ENCODE measurements around the gene DDX60. TPM values are rescaled to one million over a fixed set of nuclear protein-coding genes. Genes with fewer than 3 reads are reported as not detected.

The DDX60 gene
- total RNA-seq, 2 donors from 2014 or later, result 22.6 to 67.2 TPM

GRCh38 chr4:168203233-168203911 lies 115.2 kb downstream of the DDX60 start:
- intact Hi-C loops (cut with DNase I), result no loop called here
- no peaks in the 10 kb centered on the region for H3K4me1 ChIP-seq
- no peak for TF ChIP-seq CTCF (IDR thresholded peaks at IDR 0.05)
- H3K27me3 ChIP-seq, result no peaks in the 10 kb centered on the region
- H3K36me3 ChIP-seq, result no peaks in the 10 kb centered on the region
- H3K27ac ChIP-seq, result no peak overlapping the region
- no peak overlapping the region for H3K9ac ChIP-seq (ENCODE audit: low read depth in 2 of 2, low read length in 2 of 2)
- DNase-seq, result no peak
- H3K9me3 ChIP-seq, result no peaks in the 10 kb centered on the region
- H3K4me3 ChIP-seq, result no peak overlapping the region

GRCh38 chr4:168200685-168201084 lies 117.9 kb downstream of the DDX60 start:
- Histone ChIP-seq H3K9me3 (no peaks in the 10 kb centered on the region), H3K27me3 (no peaks in the 10 kb centered on the region), H3K4me1 (no peaks in the 10 kb centered on the region), H3K9ac (ENCODE audit: low read depth in 2 of 2, low read length in 2 of 2) (no peak overlapping the region), H3K36me3 (no peaks in the 10 kb centered on the region), H3K27ac (no peak overlapping the region), H3K4me3 (no peak overlapping the region)
- DNase-seq, result no peak
- intact Hi-C loops (cut with DNase I), result no loop called here
- no peak for TF ChIP-seq CTCF (IDR thresholded peaks at IDR 0.05)

GRCh38 chr4:168199260-168199957 lies 119.1 kb downstream of the DDX60 start:
- no peak for DNase-seq

GRCh38 chr4:168197926-168198325 lies 120.6 kb downstream of the DDX60 start:
- Histone ChIP-seq H3K9ac (ENCODE audit: low read depth in 2 of 2, low read length in 2 of 2) (no peak overlapping the region), H3K4me3 (no peak overlapping the region), H3K36me3 (no peaks in the 10 kb centered on the region), H3K27ac (peak overlapping the region; percentile 45), H3K4me1 (no peaks in the 10 kb centered on the region), H3K27me3 (no peaks in the 10 kb centered on the region), H3K9me3 (no peaks in the 10 kb centered on the region)
- intact Hi-C loops (cut with DNase I), result no loop called here
- no peak for TF ChIP-seq CTCF (IDR thresholded peaks at IDR 0.05)
- no peak for DNase-seq

More at GRCh38 chr4:168199260-168199957, 119.1 kb downstream of the DDX60 start:
- no peaks in the 10 kb centered on the region for H3K27me3 ChIP-seq
- no peaks in the 10 kb centered on the region for H3K36me3 ChIP-seq
- no peak overlapping the region for H3K4me3 ChIP-seq
- intact Hi-C loops (cut with DNase I), result no loop called here
- no peak for TF ChIP-seq CTCF (IDR thresholded peaks at IDR 0.05)
- no peaks in the 10 kb centered on the region for H3K9me3 ChIP-seq
- H3K27ac ChIP-seq, result peak overlapping the region; percentile 45
- H3K4me1 ChIP-seq, result no peaks in the 10 kb centered on the region
- no peak overlapping the region for H3K9ac ChIP-seq (ENCODE audit: low read depth in 2 of 2, low read length in 2 of 2)

- intact Hi-C loops (cut with DNase I), result no loop called here
Measured at GRCh38 chr4:168188754-168189153, 129.8 kb downstream of the DDX60 start.

More at GRCh38 chr4:168188754-168189153, 129.8 kb downstream of the DDX60 start:
- Histone ChIP-seq H3K36me3 (no peaks in the 10 kb centered on the region), H3K4me1 (no peaks in the 10 kb centered on the region), H3K27ac (no peak overlapping the region), H3K4me3 (no peak overlapping the region), H3K9me3 (no peaks in the 10 kb centered on the region), H3K27me3 (no peaks in the 10 kb centered on the region), H3K9ac (ENCODE audit: low read depth in 2 of 2, low read length in 2 of 2) (no peak overlapping the region)
- no peak for DNase-seq
- TF ChIP-seq CTCF (IDR thresholded peaks at IDR 0.05), result no peak

Data from colonic mucosa (tissue), 4 donors.